A673 (cell line): ENCODE measurements around the gene B4GALT5. TPM values are rescaled to one million over a fixed set of nuclear protein-coding genes. Genes with fewer than 3 reads are reported as not detected.

ENCODE experiments used
- BruUV-seq: library from RNA; stranded (reverse); fragments of 400-500 nt; replicated peaks from 2 replicates; lab custom pipeline; 2021; lab: Mats Ljungman, UMichigan
- CTCF ChIA-PET: fragments of 300-600 bp; sonication (Branson Sonifier 250); formaldehyde crosslinking; loops from one replicate; lab custom pipeline; 2022; ENCODE audit warnings: antibody characterized with exemption; lab: Charles Lee
- POLR2A ChIA-PET: fragments of 300-600 bp; sonication (Branson Sonifier 250); formaldehyde crosslinking; loops from one replicate; lab custom pipeline; 2022; ENCODE audit warnings: antibody characterized with exemption; ENCODE audit not compliant: low non-redundant PET; lab: Charles Lee
- DNase-seq: peaks from one replicate; pipeline ENCODE4 v3.0.0-alpha.2; 2015; ENCODE audit warnings: low spot score
- H3K27ac ChIP-seq: fragments of 200-600 bp; sonication (generic); 2 replicates; pipeline ENCODE4 v1.5.1; 2016; ENCODE audit warnings: mixed run types, low read depth, mild to moderate bottlenecking, mixed read lengths, antibody characterized with exemption, low read length; ENCODE audit not compliant: poor library complexity, severe bottlenecking
- H3K27me3 ChIP-seq: fragments of 200-600 bp; sonication (generic); replicated peaks from 2 replicates; pipeline ENCODE4 v1.6.1; 2017; ENCODE audit warnings: mixed run types, low read depth, mild to moderate bottlenecking, mixed read lengths, antibody characterized with exemption, low read length; ENCODE audit not compliant: insufficient read depth, poor library complexity
- H3K36me3 ChIP-seq: fragments of 200-600 bp; sonication (generic); 2 replicates; pipeline ENCODE4 v1.6.1; 2016; ENCODE audit warnings: mixed run types, mild to moderate bottlenecking, mixed read lengths, antibody characterized with exemption, low read length; ENCODE audit not compliant: insufficient read depth, poor library complexity, severe bottlenecking
- H3K4me1 ChIP-seq: fragments of 200-600 bp; sonication (generic); 2 replicates; pipeline ENCODE4 v1.6.1; 2017; ENCODE audit warnings: mixed run types, mild to moderate bottlenecking, mixed read lengths, antibody characterized with exemption, low read length; ENCODE audit not compliant: insufficient read depth, poor library complexity, severe bottlenecking
- H3K4me3 ChIP-seq: fragments of 200-600 bp; sonication (generic); 2 replicates; pipeline ENCODE4 v1.5.1; 2016; ENCODE audit warnings: low read depth, mixed run types, mild to moderate bottlenecking, mixed read lengths, low read length; ENCODE audit not compliant: poor library complexity, severe bottlenecking
- H3K9me3 ChIP-seq: fragments of 200-600 bp; sonication (generic); 2 replicates; pipeline ENCODE4 v1.6.1; 2016; ENCODE audit warnings: mixed run types, low read depth, mild to moderate bottlenecking, mixed read lengths, antibody characterized with exemption, low read length; ENCODE audit not compliant: poor library complexity, severe bottlenecking
- CTCF ChIP-seq: fragments of 300-800, 200-600 bp; sonication (generic); conservative IDR thresholded peaks from 2 replicates; pipeline ENCODE4 v1.5.1; 2017; ENCODE audit warnings: low read depth, mild to moderate bottlenecking, antibody characterized with exemption, low read length, moderate library complexity, mixed read lengths
- EZH2 ChIP-seq: fragments of 200-600 bp; sonication (generic); IDR thresholded peaks from 2 replicates; pipeline ENCODE4 v1.6.1; 2017; ENCODE audit warnings: borderline replicate concordance, low read depth, mild to moderate bottlenecking, mixed read lengths, antibody characterized with exemption, low read length; ENCODE audit not compliant: poor library complexity, severe bottlenecking
- intact Hi-C: fragments of 100-400 bp; cut with micrococcal nuclease; formaldehyde crosslinking; loops from one replicate; pipeline ENCODE4 v1.10.0; 2022; ENCODE audit not compliant: unreplicated experiment
- total RNA-seq: library from RNA; stranded (reverse); gene quantifications from 2 replicates; pipeline ENCODE4 v1.2.3, GENCODE V29; 2021

Gene B4GALT5
- total RNA-seq, 1 experiment from 2014 or later = 78.0 TPM

- no TSS peak for BruUV-seq
- Histone ChIP-seq H3K27ac (no peak overlapping the region), H3K4me3 (no peak overlapping the region), H3K4me1 (peaks cover 15% of the 10 kb centered on the region), H3K9me3 (no peaks in the 10 kb centered on the region), H3K27me3 (no peaks in the 10 kb centered on the region), H3K36me3 (peaks cover 35% of the 10 kb centered on the region)
- intact Hi-C loops = no loop called here
- ChIA-PET CTCF (interaction anchor here (0.6 kb wide), 1 partner anchor 17 kb away, joined by 4 read pairs; no protein-coding TSS in a partner anchor), POLR2A (no interaction called here)
- TF ChIP-seq CTCF (no peak), EZH2 (no peak)
- DNase-seq = no peak
These were observed 59.7 kb downstream of the B4GALT5 start for GRCh38 chr20:49653925-49654434.

- peaks cover 63% of the 10 kb centered on the region for H3K36me3 ChIP-seq
- CTCF ChIA-PET = no interaction called here
- no peak for DNase-seq
- no peaks in the 10 kb centered on the region for H3K27me3 ChIP-seq
- H3K27ac ChIP-seq = no peak overlapping the region
- no peak overlapping the region for H3K4me3 ChIP-seq
- BruUV-seq = no TSS peak
- intact Hi-C loops = no loop called here
- TF ChIP-seq EZH2 = no peak
- no peak for TF ChIP-seq CTCF
- POLR2A ChIA-PET = no interaction called here
- H3K4me1 ChIP-seq = no peaks in the 10 kb centered on the region
- H3K9me3 ChIP-seq = no peaks in the 10 kb centered on the region
These were observed 64.0 kb downstream of the B4GALT5 start for GRCh38 chr20:49649672-49650071.

GRCh38 chr20:49647550-49647949 is 66.1 kb downstream of the B4GALT5 start:
- H3K36me3 ChIP-seq = peaks cover 65% of the 10 kb centered on the region
- H3K27ac ChIP-seq = no peak overlapping the region
- intact Hi-C loops = no loop called here
- H3K4me3 ChIP-seq = no peak overlapping the region
- H3K4me1 ChIP-seq = no peaks in the 10 kb centered on the region
- H3K27me3 ChIP-seq = no peaks in the 10 kb centered on the region
- TF ChIP-seq CTCF (no peak), EZH2 (no peak)
- ChIA-PET POLR2A (no interaction called here), CTCF (no interaction called here)
- BruUV-seq = TSS peak; percentile 17
- H3K9me3 ChIP-seq = no peaks in the 10 kb centered on the region
- no peak for DNase-seq
